ENCODE data around the gene PDE4D. TPM values are rescaled to one million over a fixed set of nuclear protein-coding genes. Genes with fewer than 3 reads are reported as not detected.

The PDE4D gene
- polyA plus RNA-seq, 1 donor (not counting 4 experiments of a cell fraction or from before 2014, with no cell fraction given), result 3.6 TPM

DNA sequence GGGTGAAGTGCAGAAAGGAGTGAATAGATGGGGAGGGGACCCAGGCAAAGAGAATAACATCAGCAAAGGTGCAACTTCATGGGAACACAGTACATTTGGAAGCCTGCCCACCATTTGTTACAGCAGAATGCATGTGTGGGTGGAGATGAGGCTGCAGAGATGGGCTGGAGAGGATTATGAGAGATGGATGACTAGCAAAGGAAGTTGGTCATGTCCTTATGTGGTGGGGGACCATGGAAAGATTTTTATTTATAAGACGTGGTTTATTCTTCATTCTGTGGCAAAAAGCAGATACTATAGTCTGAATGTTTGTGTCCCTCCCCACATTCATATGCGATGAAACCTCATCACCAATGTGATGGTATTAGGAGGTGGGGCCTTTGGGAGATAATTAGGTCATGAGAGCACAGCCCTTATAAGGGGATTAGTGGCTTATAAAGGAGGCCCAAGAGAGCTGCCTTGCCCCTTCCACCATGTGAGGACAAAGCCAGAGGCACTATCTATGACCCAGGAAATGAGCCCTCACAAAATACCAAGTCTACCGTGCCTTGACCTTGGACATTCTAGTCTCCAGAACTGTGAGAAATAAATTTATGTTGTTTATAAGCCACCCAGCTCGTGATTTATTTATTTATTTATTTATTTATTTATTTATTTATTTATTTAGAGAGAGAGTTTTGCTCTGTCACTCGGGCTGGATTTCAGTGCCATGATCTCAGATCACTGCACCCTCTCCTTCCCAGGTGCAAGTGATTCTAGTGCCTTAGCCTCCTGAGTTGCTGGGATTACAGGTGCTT is 827.0 kb downstream of the PDE4D start:
- H3K4me2 ChIP-seq (ENCODE audit: control insufficient read depth, extremely low read depth, insufficient read depth, low read depth, low read length), result no peak overlapping the region

DNA sequence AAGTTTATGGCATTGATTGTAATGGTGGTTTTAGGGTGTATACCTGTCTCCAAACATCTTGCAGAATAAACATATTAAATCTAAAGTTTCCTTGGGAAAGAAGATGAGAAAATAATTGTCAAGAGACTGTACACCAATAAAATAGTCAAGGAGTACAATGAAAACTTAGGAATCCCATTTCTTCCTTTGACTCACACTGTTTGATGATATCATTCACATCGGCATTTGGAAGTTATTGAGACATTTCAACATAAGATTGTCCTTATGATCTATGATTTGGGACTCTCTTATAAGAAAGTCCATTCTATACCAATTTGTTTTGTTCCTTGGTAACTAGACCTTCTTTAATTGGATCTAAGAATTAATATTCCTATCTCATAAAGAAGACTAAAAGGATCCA is 828.0 kb downstream of the PDE4D start:
- Histone ChIP-seq H3K79me2 (ENCODE audit: control insufficient read depth, insufficient read depth, low read length) (no peaks in the 10 kb centered on the region), H3K36me3 (ENCODE audit: control insufficient read depth in 2 of 2, extremely low read depth in 1 of 2, insufficient read depth in 2 of 2, low read length in 2 of 2) (no peaks in the 10 kb centered on the region), H3K9me1 (ENCODE audit: control insufficient read depth, extremely low read depth, insufficient read depth, low read length) (no peaks in the 10 kb centered on the region), H3K27ac (ENCODE audit: control insufficient read depth, insufficient read depth, low read length) (no peak overlapping the region), H3K4me1 (ENCODE audit: control insufficient read depth, extremely low read depth, insufficient read depth, low read length) (peaks cover 13% of the 10 kb centered on the region), H3K4me2 (ENCODE audit: control insufficient read depth, extremely low read depth, insufficient read depth, low read depth, low read length) (no peak overlapping the region), H2AFZ (ENCODE audit: control insufficient read depth, low read length) (no peak overlapping the region), H3K27me3 (ENCODE audit: control insufficient read depth, extremely low read depth, insufficient read depth, low read length) (no peaks in the 10 kb centered on the region), H3K4me3 (ENCODE audit: control insufficient read depth in 2 of 3, extremely low read depth in 1 of 3, insufficient read depth in 2 of 3, low read depth in 1 of 3, low read length in 3 of 3) (no peak overlapping the region), H4K20me1 (ENCODE audit: control insufficient read depth, extremely low read depth, insufficient read depth, low read length) (no peaks in the 10 kb centered on the region), H3K9me3 (ENCODE audit: control insufficient read depth, low read depth, low read length) (no peaks in the 10 kb centered on the region), H3K9ac (ENCODE audit: control insufficient read depth, extremely low read depth, insufficient read depth, low read length) (no peak overlapping the region)
- dilution Hi-C loops (cut with MboI; ENCODE audit: extremely low pct_ligation_motif_present, low sequenced_read_pairs), result no loop called here
- FAIRE-seq (no peak), DNase-seq (ENCODE audit: low read depth, low spot score) (no peak)
- TF ChIP-seq, protein P1, sequence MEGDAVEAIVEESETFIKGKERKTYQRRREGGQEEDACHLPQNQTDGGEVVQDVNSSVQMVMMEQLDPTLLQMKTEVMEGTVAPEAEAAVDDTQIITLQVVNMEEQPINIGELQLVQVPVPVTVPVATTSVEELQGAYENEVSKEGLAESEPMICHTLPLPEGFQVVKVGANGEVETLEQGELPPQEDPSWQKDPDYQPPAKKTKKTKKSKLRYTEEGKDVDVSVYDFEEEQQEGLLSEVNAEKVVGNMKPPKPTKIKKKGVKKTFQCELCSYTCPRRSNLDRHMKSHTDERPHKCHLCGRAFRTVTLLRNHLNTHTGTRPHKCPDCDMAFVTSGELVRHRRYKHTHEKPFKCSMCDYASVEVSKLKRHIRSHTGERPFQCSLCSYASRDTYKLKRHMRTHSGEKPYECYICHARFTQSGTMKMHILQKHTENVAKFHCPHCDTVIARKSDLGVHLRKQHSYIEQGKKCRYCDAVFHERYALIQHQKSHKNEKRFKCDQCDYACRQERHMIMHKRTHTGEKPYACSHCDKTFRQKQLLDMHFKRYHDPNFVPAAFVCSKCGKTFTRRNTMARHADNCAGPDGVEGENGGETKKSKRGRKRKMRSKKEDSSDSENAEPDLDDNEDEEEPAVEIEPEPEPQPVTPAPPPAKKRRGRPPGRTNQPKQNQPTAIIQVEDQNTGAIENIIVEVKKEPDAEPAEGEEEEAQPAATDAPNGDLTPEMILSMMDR (optimal IDR thresholded peaks at IDR 0.05 in 1 of 3, IDR thresholded peaks at IDR 0.05 in 1 of 3, conservative IDR thresholded peaks at IDR 0.05 in 1 of 3; ENCODE audit: extremely low read depth in 1 of 3, insufficient read depth in 2 of 3, low read length in 3 of 3), result no peak
- TF ChIP-seq EZH2 (IDR thresholded peaks at IDR 0.05; ENCODE audit: low read length), result no peak

More for the DNA sequence above, 827.0 kb downstream of the PDE4D start:
- dilution Hi-C loops (cut with MboI; ENCODE audit: extremely low pct_ligation_motif_present, low sequenced_read_pairs), result no loop called here
- no peak for DNase-seq (ENCODE audit: low read depth, low spot score)
- H3K9ac ChIP-seq (ENCODE audit: control insufficient read depth, extremely low read depth, insufficient read depth, low read length), result no peak overlapping the region
- no peaks in the 10 kb centered on the region for H3K27me3 ChIP-seq (ENCODE audit: control insufficient read depth, extremely low read depth, insufficient read depth, low read length)
- FAIRE-seq, result no peak
- no peak overlapping the region for H3K4me3 ChIP-seq (ENCODE audit: control insufficient read depth in 2 of 3, extremely low read depth in 1 of 3, insufficient read depth in 2 of 3, low read depth in 1 of 3, low read length in 3 of 3)
- H3K9me1 ChIP-seq (ENCODE audit: control insufficient read depth, extremely low read depth, insufficient read depth, low read length), result no peaks in the 10 kb centered on the region
- TF ChIP-seq EZH2 (IDR thresholded peaks at IDR 0.05; ENCODE audit: low read length), result no peak
- TF ChIP-seq, protein P1 (optimal IDR thresholded peaks at IDR 0.05 in 1 of 3, IDR thresholded peaks at IDR 0.05 in 1 of 3, conservative IDR thresholded peaks at IDR 0.05 in 1 of 3; ENCODE audit: extremely low read depth in 1 of 3, insufficient read depth in 2 of 3, low read length in 3 of 3), result no peak
- no peaks in the 10 kb centered on the region for H4K20me1 ChIP-seq (ENCODE audit: control insufficient read depth, extremely low read depth, insufficient read depth, low read length)
- H3K4me1 ChIP-seq (ENCODE audit: control insufficient read depth, extremely low read depth, insufficient read depth, low read length), result peaks cover 10% of the 10 kb centered on the region
- no peaks in the 10 kb centered on the region for H3K79me2 ChIP-seq (ENCODE audit: control insufficient read depth, insufficient read depth, low read length)
- H3K36me3 ChIP-seq (ENCODE audit: control insufficient read depth in 2 of 2, extremely low read depth in 1 of 2, insufficient read depth in 2 of 2, low read length in 2 of 2), result no peaks in the 10 kb centered on the region
- no peak overlapping the region for H3K27ac ChIP-seq (ENCODE audit: control insufficient read depth, insufficient read depth, low read length)
- no peak overlapping the region for H2AFZ ChIP-seq (ENCODE audit: control insufficient read depth, low read length)
- H3K9me3 ChIP-seq (ENCODE audit: control insufficient read depth, low read depth, low read length), result no peaks in the 10 kb centered on the region
